H9 (cell line): ENCODE results near the gene ELF2. TPM values are rescaled to one million over a fixed set of nuclear protein-coding genes. Genes with fewer than 3 reads are reported as not detected.
A peak's percentile ranks its signal among the peaks of the same experiment; 100 is the strongest.

Source experiments
- DNase-seq: peaks from one replicate; pipeline ENCODE4 v3.0.0-alpha.2; 2017
- H2AFZ ChIP-seq: one replicate; pipeline ENCODE4 v1.6.1; 2013; ENCODE audit warnings: mild to moderate bottlenecking, low read length, control low read depth, moderate library complexity
- H2AK5ac ChIP-seq: 2 replicates; pipeline ENCODE4 v1.6.1; 2013; ENCODE audit warnings: low read length, control low read depth, mixed read lengths; ENCODE audit not compliant: insufficient read length
- H2BK120ac ChIP-seq: one replicate; pipeline ENCODE4 v1.6.1; 2013; ENCODE audit warnings: low read depth, mild to moderate bottlenecking, low read length, control low read depth, inconsistent platforms; ENCODE audit not compliant: poor library complexity, severe bottlenecking
- H2BK12ac ChIP-seq: 2 replicates; pipeline ENCODE4 v1.6.1; 2013; ENCODE audit warnings: low read length, control low read depth, mixed read lengths, low read depth; ENCODE audit not compliant: insufficient read length
- H2BK15ac ChIP-seq: 2 replicates; pipeline ENCODE4 v1.6.1; 2013; ENCODE audit warnings: low read depth, low read length, control low read depth
- H2BK20ac ChIP-seq: one replicate; pipeline ENCODE4 v1.6.1; 2013; ENCODE audit warnings: low read depth, mild to moderate bottlenecking, low read length, control low read depth, inconsistent platforms; ENCODE audit not compliant: poor library complexity, severe bottlenecking
- H2BK5ac ChIP-seq: 2 replicates; pipeline ENCODE4 v1.6.1; 2013; ENCODE audit warnings: low read length, control low read depth, mixed read lengths; ENCODE audit not compliant: insufficient read length
- H3K14ac ChIP-seq: 2 replicates; pipeline ENCODE4 v1.6.1; 2013; ENCODE audit warnings: low read length, control low read depth; ENCODE audit not compliant: insufficient read depth
- H3K18ac ChIP-seq: 2 replicates; pipeline ENCODE4 v1.6.1; 2013; ENCODE audit warnings: low read depth, mild to moderate bottlenecking, mixed read lengths, low read length, control low read depth; ENCODE audit not compliant: insufficient read length
- H3K23ac ChIP-seq: 2 replicates; pipeline ENCODE4 v1.6.1; 2013; ENCODE audit warnings: low read length, control low read depth, mixed read lengths, low read depth; ENCODE audit not compliant: insufficient read length
- H3K23me2 ChIP-seq: 2 replicates; pipeline ENCODE4 v1.6.1; 2013; ENCODE audit warnings: low read depth, mild to moderate bottlenecking, mixed read lengths, low read length, control low read depth; ENCODE audit not compliant: insufficient read length, poor library complexity, severe bottlenecking
- H3K27ac ChIP-seq: 2 replicates; pipeline ENCODE4 v1.5.1; 2013; ENCODE audit warnings: low read length, control low read depth, mixed read lengths, low read depth; ENCODE audit not compliant: insufficient read length
- H3K27me3 ChIP-seq: 2 replicates; pipeline ENCODE4 v1.6.1; 2013; ENCODE audit warnings: low read length, control low read depth, inconsistent platforms; ENCODE audit not compliant: insufficient read depth
- H3K4ac ChIP-seq: 2 replicates; pipeline ENCODE4 v1.6.1; 2013; ENCODE audit warnings: low read depth, mild to moderate bottlenecking, control low read depth, inconsistent platforms, low read length, moderate library complexity
- H3K4me1 ChIP-seq: 2 replicates; pipeline ENCODE4 v1.6.1; 2013; ENCODE audit warnings: low read length, control low read depth, inconsistent platforms; ENCODE audit not compliant: insufficient read depth
- H3K4me2 ChIP-seq: 2 replicates; pipeline ENCODE4 v1.6.1; 2013; ENCODE audit warnings: low read length, control low read depth, mixed read lengths; ENCODE audit not compliant: insufficient read length, insufficient read depth
- H3K56ac ChIP-seq: 2 replicates; pipeline ENCODE4 v1.6.1; 2013; ENCODE audit warnings: low read depth, mild to moderate bottlenecking, mixed read lengths, low read length, control low read depth; ENCODE audit not compliant: insufficient read length
- H3K79me1 ChIP-seq: 2 replicates; pipeline ENCODE4 v1.6.1; 2013; ENCODE audit warnings: low read depth, mild to moderate bottlenecking, moderate library complexity, low read length, control low read depth, inconsistent platforms; ENCODE audit not compliant: insufficient read depth, poor library complexity, severe bottlenecking
- H3K79me2 ChIP-seq: 2 replicates; pipeline ENCODE4 v1.6.1; 2013; ENCODE audit warnings: low read length, control low read depth, inconsistent platforms; ENCODE audit not compliant: insufficient read depth
- H3K9ac ChIP-seq: 2 replicates; pipeline ENCODE4 v1.6.1; 2013; ENCODE audit warnings: low read length, control low read depth, mixed read lengths; ENCODE audit not compliant: insufficient read length; ENCODE audit errors: extremely low read depth
- H3K9me3 ChIP-seq: one replicate; pipeline ENCODE4 v1.6.1; 2013; ENCODE audit warnings: low read depth, low read length, inconsistent platforms; ENCODE audit not compliant: control insufficient read depth
- H3T11ph ChIP-seq: one replicate; pipeline ENCODE4 v1.6.1; 2013; ENCODE audit warnings: mild to moderate bottlenecking, low read length, control low read depth, inconsistent platforms
- H4K20me1 ChIP-seq: one replicate; pipeline ENCODE4 v1.6.1; 2013; ENCODE audit not compliant: control insufficient read depth, insufficient read length, insufficient read depth
- H4K5ac ChIP-seq: 2 replicates; pipeline ENCODE4 v1.6.1; 2013; ENCODE audit warnings: low read depth, mild to moderate bottlenecking, mixed read lengths, low read length, control low read depth; ENCODE audit not compliant: insufficient read length
- H4K8ac ChIP-seq: replicated peaks from 2 replicates; pipeline ENCODE4 v1.6.1; 2013; ENCODE audit warnings: low read length, control low read depth, mixed read lengths, low read depth; ENCODE audit not compliant: insufficient read length
- H4K91ac ChIP-seq: 2 replicates; pipeline ENCODE4 v1.6.1; 2013; ENCODE audit warnings: low read depth, mild to moderate bottlenecking, moderate library complexity, mixed read lengths, low read length, control low read depth; ENCODE audit not compliant: insufficient read length
- H3K27ac Mint-ChIP-seq, 3 experiments: 2 replicates in 2 of 3; 3 replicates in 1 of 3; pipeline ENCODE4 v1.8.0; 2020 to 2021; ENCODE audit warnings: mixed read lengths in 3 of 3, mild to moderate bottlenecking in 1 of 3, moderate library complexity in 1 of 3
- H3K27me3 Mint-ChIP-seq: 2 replicates; pipeline ENCODE4 v1.8.0; 2021; ENCODE audit warnings: low read depth, mild to moderate bottlenecking, moderate library complexity, mixed read lengths
- H3K36me3 Mint-ChIP-seq, 3 experiments: 2 replicates in 2 of 3; 3 replicates in 1 of 3; pipeline ENCODE4 v1.8.0; 2020 to 2021; ENCODE audit warnings: low read depth in 3 of 3, mixed read lengths in 3 of 3; ENCODE audit not compliant: insufficient read depth in 1 of 3
- H3K4me1 Mint-ChIP-seq, 2 experiments: 2 replicates each; pipeline ENCODE4 v1.8.0; 2020; ENCODE audit warnings: mixed read lengths in 2 of 2
- H3K4me3 Mint-ChIP-seq, 2 experiments: 2 replicates in 1 of 2; 3 replicates in 1 of 2; pipeline ENCODE4 v1.8.0; 2020 to 2021; ENCODE audit warnings: mild to moderate bottlenecking in 2 of 2, mixed read lengths in 2 of 2, moderate library complexity in 1 of 2
- H3K9me3 Mint-ChIP-seq, 2 experiments: 2 replicates in 1 of 2; 3 replicates in 1 of 2; pipeline ENCODE4 v1.8.0; 2020; ENCODE audit warnings: mild to moderate bottlenecking in 2 of 2, mixed read lengths in 2 of 2, moderate library complexity in 1 of 2
- CTCF ChIP-seq: fragments of 200-600 bp; sonication (generic); conservative IDR thresholded peaks from 3 replicates; pipeline ENCODE4 v1.8.0; 2021; ENCODE audit warnings: antibody characterized with exemption, mild to moderate bottlenecking
- WGBS: extraction: QIAGEN DNeasy Blood & Tissue Kit; methylation state at CpG from one replicate; pipeline ENCODE4 v1.1.7; 2013; ENCODE audit warnings: missing lambda C conversion rate, low lambda C conversion rate, mixed read lengths; ENCODE audit not compliant: insufficient read length; ENCODE audit errors: extremely low coverage; 5-methylcytosine and 5-hydroxymethylcytosine counted together
- total RNA-seq: library from RNA; stranded (reverse); gene quantifications from 2 replicates; pipeline ENCODE4 v1.2.1, GENCODE V29; 2021

The ELF2 gene
- total RNA-seq, 1 experiment from 2014 or later = 49.6 TPM

GRCh38 chr4:139153411-139154133 is 23.4 kb downstream of the ELF2 start:
- no peak overlapping the region for H2AFZ ChIP-seq
- H3K4ac ChIP-seq = no peak overlapping the region
- H3K23ac ChIP-seq = no peak overlapping the region
- no peak for DNase-seq
- peaks cover 11% of the 10 kb centered on the region; the same call in 1 of the 2 replicates for H3K79me2 ChIP-seq
- H2BK120ac ChIP-seq = peak overlapping the region; percentile 75
- H3K14ac ChIP-seq = no peak overlapping the region
- Mint-ChIP-seq H3K27ac (peak overlapping the region; percentile 97 to 100 (median 99)), H3K4me1 (peaks cover 52 to 62% of the 10 kb centered on the region in 2 experiments), H3K36me3 (peaks cover 0 to 9% (median 0%) of the 10 kb centered on the region in 3 experiments; a peak in 3 of 7 replicates), H3K9me3 (no peaks in the 10 kb centered on the region), H3K4me3 (peak overlapping the region; percentile 31 to 33; a peak in 4 of 5 replicates), H3K27me3 (no peaks in the 10 kb centered on the region)
- WGBS = no CpG with 5 or more reads among the region's 1 CpG
- H3T11ph ChIP-seq = peak overlapping the region; percentile 97
- peak overlapping the region; percentile 63 for H3K9ac ChIP-seq
- H3K4me2 ChIP-seq = peak overlapping the region; percentile 1
- H2BK5ac ChIP-seq = peak overlapping the region; percentile 23
- no peak overlapping the region for H2BK12ac ChIP-seq
- H3K4me1 ChIP-seq = peaks cover 9% of the 10 kb centered on the region; the same call in 1 of the 2 replicates
- H3K27ac ChIP-seq = peak overlapping the region; percentile 100
- H2BK15ac ChIP-seq = no peak overlapping the region
- no peak for TF ChIP-seq CTCF
- H2AK5ac ChIP-seq = peak overlapping the region; percentile 81
- H3K18ac ChIP-seq = peak overlapping the region; percentile 73
- H4K91ac ChIP-seq = no peak overlapping the region
- no peak overlapping the region for H4K5ac ChIP-seq
- H3K9me3 ChIP-seq = no peaks in the 10 kb centered on the region
- H3K27me3 ChIP-seq = no peaks in the 10 kb centered on the region
- H4K8ac ChIP-seq = no peak overlapping the region
- no peak overlapping the region for H3K56ac ChIP-seq
- H3K79me1 ChIP-seq = no peaks in the 10 kb centered on the region
- no peaks in the 10 kb centered on the region for H4K20me1 ChIP-seq
- H3K23me2 ChIP-seq = peaks cover 2% of the 10 kb centered on the region
- peak overlapping the region; percentile 92 for H2BK20ac ChIP-seq
